Left colon (tissue), 2 donors: ENCODE data around the gene DNASE2B. TPM values are rescaled to one million over a fixed set of nuclear protein-coding genes. Genes with fewer than 3 reads are reported as not detected.

Source experiments
- ATAC-seq: fragments of 200-7000 bp; cut with Tn5 transposase; one replicate; pipeline ENCODE4 v1.9.1; 2020; ENCODE audit warnings: mild to moderate bottlenecking, moderate library complexity
- DNase-seq, 2 donors: peaks; one replicate each; pipeline ENCODE4 v3.0.0-alpha.2; 2020
- intact Hi-C, 2 donors: fragments of 100-400 bp; cut with DNase I in 1 of 2; cut with micrococcal nuclease in 1 of 2; formaldehyde crosslinking; loops; one replicate each; pipeline versions ENCODE4 v1.11.2 to v1.14.0; 2022; cut with DNase I, micrococcal nuclease
- total RNA-seq, 2 donors: library from RNA; stranded (reverse); fragmentation: NEBNext Ultra II Directional; extraction: Animal tissue kit (Norgen Biotek cat#: 25700); gene quantifications; one replicate each; pipeline ENCODE4 v1.2.1, GENCODE V29; 2021
- donor health status: DM: no; HTN: no; CAD: no.
- donor health status: DM: yes; HTN: yes; CAD: no.

The DNASE2B gene
- total RNA-seq, 2 donors from 2014 or later = 0.70 to 1.3 TPM

DNA sequence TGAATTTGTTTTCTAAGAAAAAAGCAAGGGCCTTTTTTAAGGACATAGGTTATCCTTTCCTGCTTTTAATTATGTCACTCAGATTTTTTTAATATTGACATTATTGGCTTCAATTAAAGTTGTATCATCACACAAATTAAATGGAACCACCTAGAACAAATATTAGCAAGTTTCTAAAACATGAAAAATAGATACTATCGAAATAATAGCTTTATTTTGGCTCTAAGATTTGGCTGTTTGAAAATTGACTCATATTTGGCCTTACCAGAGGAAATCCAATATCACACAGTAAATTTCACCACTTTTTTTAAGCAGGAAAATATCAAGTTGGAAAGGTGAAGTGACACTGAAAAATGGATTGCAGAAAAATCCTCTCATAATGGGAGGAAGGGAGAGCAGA, 9.2 kb downstream of the DNASE2B start:
- DNase-seq = no peak
- intact Hi-C loops = no loop called here
- ATAC-seq = no peak

DNA sequence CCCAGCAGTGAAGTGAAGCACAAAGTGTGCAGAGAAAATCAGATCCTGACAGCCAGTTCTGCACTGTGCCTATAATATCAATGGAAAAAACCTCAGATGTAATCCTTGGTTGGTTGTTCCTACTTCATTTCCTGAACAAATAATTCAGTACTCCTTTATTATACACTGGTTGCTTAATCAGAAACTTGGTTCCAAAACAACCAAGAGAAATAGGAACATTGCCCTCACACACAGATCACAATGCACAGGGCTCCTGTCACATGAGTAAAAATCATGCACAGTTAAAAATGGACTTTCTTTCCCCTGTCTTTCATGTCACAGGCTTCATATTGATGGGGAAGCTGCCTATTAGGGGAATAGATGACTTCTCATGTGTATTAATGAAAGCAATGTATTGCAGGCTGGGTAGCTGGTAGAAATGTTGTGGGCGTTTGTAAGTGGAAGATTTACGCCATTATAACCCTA, 9.7 kb downstream of the DNASE2B start:
- intact Hi-C loops = no loop called here
- no peak for DNase-seq
- no peak for ATAC-seq

DNA sequence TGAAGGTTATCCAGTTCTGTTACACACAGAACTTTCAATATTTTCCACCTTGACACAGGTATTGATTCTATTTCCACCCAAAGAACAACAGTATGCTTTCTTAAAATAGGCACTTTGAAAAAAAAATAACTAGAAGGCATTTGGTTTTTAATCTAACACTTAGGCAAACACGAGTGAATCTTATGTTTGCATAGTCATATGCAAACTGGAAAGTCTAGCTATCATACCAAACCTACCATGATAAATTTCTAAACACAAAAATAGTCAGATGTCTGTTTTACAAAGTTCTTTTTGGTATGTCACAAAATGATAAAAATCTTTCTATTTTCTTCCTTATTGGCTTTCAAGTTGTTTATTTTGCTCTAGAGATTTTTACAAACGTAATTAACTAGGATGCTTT, 11.6 kb downstream of the DNASE2B start:
- no peak for ATAC-seq
- no peak for DNase-seq
- intact Hi-C loops = no loop called here

DNA sequence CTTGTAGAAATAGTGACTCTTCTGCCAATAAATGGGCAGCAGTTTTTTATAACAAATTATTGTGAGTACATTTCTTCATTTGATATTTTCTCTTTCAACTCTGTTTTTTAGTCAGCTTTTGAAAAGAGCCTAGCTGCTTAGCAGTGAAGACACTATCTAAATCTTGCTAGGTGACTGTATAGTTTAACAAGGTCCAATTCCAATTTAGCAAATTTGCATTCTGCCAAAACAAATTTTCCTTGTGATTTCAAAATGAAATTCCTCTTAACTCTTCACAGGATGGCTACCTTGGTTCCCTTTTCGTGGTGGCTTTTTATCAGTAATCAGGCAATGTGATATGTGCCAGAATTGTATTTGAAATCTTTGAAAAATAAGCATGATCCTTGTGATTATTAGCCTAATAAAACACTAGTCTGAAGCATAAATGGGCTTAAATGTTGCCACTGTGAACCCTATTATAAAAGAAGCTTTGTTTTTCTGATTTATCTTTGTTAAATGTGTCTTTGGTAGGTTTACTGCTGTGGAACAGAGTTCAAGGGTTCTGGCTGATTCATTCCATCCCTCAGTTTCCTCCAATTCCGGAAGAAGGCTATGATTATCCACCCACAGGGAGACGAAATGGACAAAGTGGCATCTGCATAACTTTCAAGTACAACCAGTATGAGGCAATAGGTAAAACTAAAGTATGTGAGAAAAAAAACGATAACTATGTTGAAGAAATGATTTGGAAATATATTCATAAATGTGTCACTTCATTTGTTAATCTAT, 12.2 kb downstream of the DNASE2B start:
- intact Hi-C loops = no loop called here
- ATAC-seq (peak; percentile 29), DNase-seq (no peak)

- intact Hi-C loops = no loop called here
- ATAC-seq = no peak
These were observed 14.1 kb downstream of the DNASE2B start for GRCh38 chr1:84412316-84412942.

GRCh38 chr1:84415396-84415795, 17.1 kb downstream of the DNASE2B start:
- ATAC-seq (no peak), DNase-seq (no peak)
- intact Hi-C loops = no loop called here

More at GRCh38 chr1:84412316-84412942, 14.1 kb downstream of the DNASE2B start:
- no peak for DNase-seq

DNA sequence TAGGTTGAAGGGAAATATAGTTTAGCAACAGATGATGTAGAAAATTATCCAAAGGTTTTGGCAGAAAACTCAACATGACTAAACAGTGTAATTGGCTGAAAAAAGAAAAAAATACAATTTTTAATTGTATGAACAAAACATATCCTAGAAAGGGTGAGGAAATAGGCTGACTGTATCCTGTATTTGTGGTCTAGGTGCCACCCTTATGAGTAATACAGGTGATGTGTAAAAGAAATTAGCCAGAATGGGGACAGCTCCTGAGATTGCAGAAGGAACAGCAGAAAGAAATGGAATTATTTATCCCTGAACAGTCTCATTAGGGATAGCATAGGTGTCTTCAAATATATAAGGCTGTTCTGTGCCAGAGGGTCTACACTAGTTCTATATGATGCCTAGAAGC, 24.6 kb downstream of the DNASE2B start:
- DNase-seq = no peak
- intact Hi-C loops = no loop called here

GRCh38 chr1:84424513-84425149, 26.3 kb downstream of the DNASE2B start:
- intact Hi-C loops = no loop called here
- ATAC-seq (no peak), DNase-seq (no peak)

More for the DNA sequence above, 24.6 kb downstream of the DNASE2B start:
- ATAC-seq = no peak

- intact Hi-C loops = no loop called here
- no peak for ATAC-seq
- DNase-seq = no peak
These were observed 27.0 kb downstream of the DNASE2B start for GRCh38 chr1:84425150-84425896.

GRCh38 chr1:84426376-84426775, 28.1 kb downstream of the DNASE2B start:
- intact Hi-C loops = no loop called here
- ATAC-seq = no peak
- no peak for DNase-seq

DNA sequence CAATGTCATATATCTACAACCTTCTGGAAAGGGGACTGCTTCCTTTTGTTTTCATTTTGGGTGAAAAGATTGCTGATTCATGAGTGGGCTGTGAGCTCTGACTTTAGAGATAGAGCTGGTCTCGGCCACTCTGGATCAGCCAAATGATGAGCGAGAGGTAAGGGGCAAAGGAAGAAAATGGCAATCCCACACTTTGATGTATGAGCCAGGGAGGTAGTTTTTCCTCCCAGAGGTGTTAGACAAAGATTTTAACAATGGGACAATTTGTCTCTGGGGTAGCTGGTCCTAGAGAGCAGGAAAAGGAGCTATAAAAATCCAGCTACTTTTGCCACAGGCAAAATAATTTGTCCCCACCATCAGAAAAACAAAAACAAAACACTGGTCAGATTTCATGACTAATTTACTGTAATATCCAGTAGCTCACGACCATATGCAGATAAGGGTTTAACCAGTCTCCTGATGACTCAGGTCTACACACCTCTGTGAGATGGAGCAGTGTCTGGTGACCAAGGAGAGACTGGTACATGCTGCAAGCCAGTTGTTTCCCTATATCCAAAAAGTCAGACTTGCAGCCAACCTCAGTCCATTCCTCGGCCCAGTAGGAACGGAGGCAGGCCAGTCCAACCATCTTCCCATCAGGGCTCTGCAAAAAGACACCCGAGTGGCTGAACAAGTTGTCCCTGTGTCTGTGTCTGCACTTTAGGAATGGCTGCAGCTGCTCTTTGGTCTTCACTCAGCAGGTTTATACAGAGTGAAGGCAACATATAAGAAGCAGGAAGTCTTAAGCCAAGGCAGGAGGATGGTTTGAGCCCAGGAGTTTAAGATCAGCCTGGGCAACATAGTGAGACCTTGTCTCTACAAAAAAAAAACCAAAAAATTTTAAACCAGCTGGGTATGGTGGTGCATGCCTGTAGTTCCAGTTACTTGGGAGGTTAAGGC, 29.2 kb downstream of the DNASE2B start:
- DNase-seq (no peak), ATAC-seq (peak; percentile 54)
- intact Hi-C loops = no loop called here

GRCh38 chr1:84428235-84428634, 30.0 kb downstream of the DNASE2B start:
- DNase-seq (no peak), ATAC-seq (no peak)
- intact Hi-C loops = no loop called here

DNA sequence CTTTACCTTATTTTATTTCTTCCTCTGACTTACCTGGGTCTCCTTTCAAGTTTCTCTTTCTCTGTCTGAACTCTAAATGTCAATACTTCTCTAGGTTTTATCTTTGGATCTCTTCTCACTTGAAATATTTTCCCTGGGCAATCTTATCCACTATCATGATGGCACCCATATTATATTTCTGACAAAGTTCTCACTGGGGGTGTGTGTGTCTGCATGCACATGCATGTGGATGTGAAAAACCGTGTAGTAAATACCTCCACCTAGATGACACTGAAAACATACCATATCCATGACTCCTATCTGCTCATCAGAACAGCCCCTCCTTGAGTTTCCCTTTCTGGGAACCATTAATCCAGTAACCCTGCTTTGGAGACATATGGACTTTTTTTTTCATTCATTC, 30.9 kb downstream of the DNASE2B start:
- ATAC-seq = no peak
- intact Hi-C loops = no loop called here
- no peak for DNase-seq

DNA sequence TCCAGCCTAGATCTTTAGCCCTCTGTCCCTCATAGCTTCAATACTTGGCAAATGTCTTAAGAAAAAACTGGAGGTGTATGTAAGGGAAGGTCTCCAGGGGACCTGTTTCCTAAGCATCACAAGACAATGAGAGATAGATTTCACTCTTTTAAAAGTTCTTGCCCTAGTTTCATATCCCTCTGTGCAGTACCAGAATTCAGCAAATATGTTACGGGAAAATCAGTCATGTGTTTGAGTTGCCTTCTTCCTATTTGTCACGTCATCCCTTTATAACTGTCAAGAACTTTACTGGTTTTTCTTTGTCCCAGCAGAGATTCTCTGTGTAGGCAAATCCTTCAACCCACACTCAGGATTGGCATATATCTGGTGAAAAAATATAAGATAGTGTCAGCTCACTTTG, 32.3 kb downstream of the DNASE2B start:
- DNase-seq = no peak
- intact Hi-C loops = loop anchor here in 1 of 2 donors (5.0 to 10.0 kb wide), 4 partner anchors 126 to 503 kb away; partner anchors contain the start of genes PRKACB and SAMD13
- no peak for ATAC-seq

- intact Hi-C loops = loop anchor here in 1 of 2 donors (5.0 to 10.0 kb wide), 4 partner anchors 129 to 506 kb away; partner anchors contain the start of genes PRKACB and SAMD13
- ATAC-seq = peak; percentile 87
- peak; percentile 61 to 73 for DNase-seq
These were observed 35.2 kb downstream of the DNASE2B start for GRCh38 chr1:84433258-84434080.

- ATAC-seq = peak; percentile 7
These were observed 35.9 kb downstream of the DNASE2B start for GRCh38 chr1:84434081-84434769.

More at GRCh38 chr1:84434081-84434769, 35.9 kb downstream of the DNASE2B start:
- intact Hi-C loops = loop anchor here in 1 of 2 donors (5.0 to 10.0 kb wide), 4 partner anchors 129 to 507 kb away; partner anchors contain the start of genes PRKACB and SAMD13
- no peak for DNase-seq
